Astrocyte of the spinal cord (primary cell): ENCODE measurements around the gene TSBP1.

Experiments
- DNase-seq: peaks from one replicate; pipeline ENCODE4 v3.0.0; 2011; ENCODE audit warnings: low read depth, low spot score
- H3K4me3 ChIP-seq: 2 replicates; pipeline ENCODE4 v1.5.1; 2011; ENCODE audit warnings: low read depth, mild to moderate bottlenecking, low read length, moderate library complexity
- CTCF ChIP-seq: IDR thresholded peaks from 2 replicates; pipeline ENCODE4 v1.5.1; 2012; ENCODE audit warnings: low read depth, mild to moderate bottlenecking, low read length, inconsistent platforms
- in situ Hi-C: cut with HindIII; loops from 2 replicates; pipeline ENCODE4 v1.10.0; 2017; ENCODE audit warnings: low sequenced_read_pairs

TSBP1 gene

GRCh38 chr6:32355018-32355417 is 16.7 kb downstream of the TSBP1 start:
- DNase-seq = no peak
- TF ChIP-seq CTCF = no peak
- in situ Hi-C loops = no loop called here
- no peak overlapping the region for H3K4me3 ChIP-seq

GRCh38 chr6:32353348-32353747 is 18.4 kb downstream of the TSBP1 start:
- in situ Hi-C loops = no loop called here
- no peak for DNase-seq
- no peak overlapping the region for H3K4me3 ChIP-seq
- no peak for TF ChIP-seq CTCF

GRCh38 chr6:32340242-32340641 is 31.5 kb downstream of the TSBP1 start:
- TF ChIP-seq CTCF = no peak
- no peak overlapping the region for H3K4me3 ChIP-seq
- no peak for DNase-seq
- in situ Hi-C loops = no loop called here

DNA sequence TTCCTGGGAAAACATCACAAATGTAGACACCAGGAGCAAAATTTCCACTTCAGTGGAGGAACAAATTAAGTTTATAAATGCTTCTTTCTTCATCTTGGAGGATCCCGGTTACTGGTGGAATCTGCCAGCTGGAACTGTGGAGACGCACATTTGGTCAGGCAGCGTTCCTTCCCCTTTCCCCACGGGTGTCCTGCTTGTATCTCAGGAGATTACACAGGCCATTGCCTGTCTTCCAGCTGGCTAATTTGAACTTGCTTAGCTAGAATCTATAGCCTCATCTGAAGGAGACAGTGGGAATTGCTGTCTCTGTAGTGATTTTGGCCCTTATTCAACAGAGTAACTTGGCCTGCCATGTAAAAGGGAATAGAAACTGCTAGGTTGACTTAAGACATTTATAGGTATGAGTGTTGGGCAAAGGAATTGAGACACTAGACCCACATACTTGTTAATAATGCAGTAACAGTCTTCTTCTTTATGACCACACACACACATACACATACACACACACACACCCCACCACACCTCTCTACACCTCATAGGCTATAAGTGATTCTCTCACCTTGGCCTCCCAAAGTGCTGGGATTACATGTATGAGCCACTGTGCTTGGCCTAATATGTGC is 34.4 kb downstream of the TSBP1 start:
- H3K4me3 ChIP-seq = no peak overlapping the region
- DNase-seq = no peak
- in situ Hi-C loops = no loop called here
- no peak for TF ChIP-seq CTCF

DNA sequence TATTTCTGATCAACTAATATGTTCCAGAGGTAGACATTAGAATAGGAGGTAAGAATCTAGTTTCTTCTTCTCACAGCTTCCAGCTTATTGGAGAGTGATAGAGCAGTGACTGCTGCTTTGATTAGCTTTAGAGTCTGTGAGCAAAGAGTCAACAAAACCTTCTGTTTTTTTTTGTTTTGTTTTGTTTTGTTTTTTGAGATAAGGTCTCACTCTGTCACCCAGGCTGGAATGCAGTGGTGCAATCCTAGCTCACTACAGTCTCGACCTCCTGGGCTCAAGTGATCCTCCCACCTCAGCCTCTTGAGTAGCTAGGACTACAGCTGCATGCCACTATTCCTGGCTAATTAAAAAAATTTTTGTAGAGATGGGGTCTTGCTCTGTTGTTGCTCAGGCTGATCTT is 39.3 kb downstream of the TSBP1 start:
- DNase-seq = no peak
- TF ChIP-seq CTCF = no peak
- H3K4me3 ChIP-seq = no peak overlapping the region
- in situ Hi-C loops = no loop called here

DNA sequence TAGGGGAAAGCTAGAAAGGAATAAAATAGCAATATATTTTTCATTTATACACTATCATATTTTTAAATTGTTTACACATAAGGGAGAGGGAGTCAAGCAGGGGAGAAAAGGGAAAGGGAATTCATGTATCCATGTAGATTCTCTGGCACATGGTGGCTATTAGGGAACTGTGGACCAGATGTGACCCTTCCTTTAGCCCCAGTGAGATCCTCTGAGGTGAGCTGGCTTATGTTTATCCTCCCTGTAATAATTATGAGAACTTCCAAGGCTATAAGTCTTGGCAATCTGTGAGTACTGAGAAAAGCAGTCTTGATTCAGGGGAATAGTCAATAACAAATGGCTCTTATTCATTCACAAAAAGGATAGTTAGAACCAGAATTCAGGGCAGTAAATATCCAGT is 42.6 kb downstream of the TSBP1 start:
- no peak for DNase-seq
- in situ Hi-C loops = no loop called here
- H3K4me3 ChIP-seq = no peak overlapping the region
- no peak for TF ChIP-seq CTCF

DNA sequence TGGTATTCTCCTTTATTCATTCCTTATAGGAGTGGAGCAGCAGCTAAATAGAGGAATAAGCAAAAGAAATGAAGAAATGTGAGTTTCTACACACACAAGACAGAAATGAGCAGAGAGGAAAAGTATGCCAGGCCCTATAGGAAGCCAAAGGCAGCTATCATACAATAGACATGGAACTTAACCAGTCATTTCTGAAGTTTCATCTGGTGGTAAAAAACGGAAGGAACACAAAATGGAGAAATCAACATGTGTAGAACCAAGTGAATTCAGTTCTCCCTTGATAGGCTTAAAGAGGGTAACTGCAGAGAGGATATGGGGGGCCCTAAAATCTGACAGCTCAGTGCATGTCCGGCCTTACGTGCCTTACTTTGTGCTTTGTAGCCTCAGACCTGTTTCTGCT is 44.6 kb downstream of the TSBP1 start:
- no peak for DNase-seq
- in situ Hi-C loops = no loop called here
- H3K4me3 ChIP-seq = no peak overlapping the region
- TF ChIP-seq CTCF = no peak
